ENCODE measurements around the gene SYT17. TPM values are rescaled to one million over a fixed set of nuclear protein-coding genes. Genes with fewer than 3 reads are reported as not detected.

The SYT17 gene
- polyA plus RNA-seq, 1 donor (not counting 4 experiments of a cell fraction or from before 2014, with no cell fraction given): not detected

GRCh38 chr16:19145010-19145409, 23.0 kb upstream of the SYT17 start:
- Histone ChIP-seq H3K4me1 (ENCODE audit: control insufficient read depth, extremely low read depth, insufficient read depth, low read length) (peaks cover 12% of the 10 kb centered on the region), H4K20me1 (ENCODE audit: control insufficient read depth, extremely low read depth, insufficient read depth, low read length) (no peaks in the 10 kb centered on the region), H3K36me3 (ENCODE audit: control insufficient read depth in 2 of 2, extremely low read depth in 1 of 2, insufficient read depth in 2 of 2, low read length in 2 of 2) (no peaks in the 10 kb centered on the region), H2AFZ (ENCODE audit: control insufficient read depth, low read length) (no peak overlapping the region), H3K9ac (ENCODE audit: control insufficient read depth, extremely low read depth, insufficient read depth, low read length) (no peak overlapping the region), H3K27me3 (ENCODE audit: control insufficient read depth, extremely low read depth, insufficient read depth, low read length) (no peaks in the 10 kb centered on the region), H3K4me3 (ENCODE audit: control insufficient read depth in 2 of 3, extremely low read depth in 1 of 3, insufficient read depth in 2 of 3, low read depth in 1 of 3, low read length in 3 of 3) (no peak overlapping the region), H3K4me2 (ENCODE audit: control insufficient read depth, extremely low read depth, insufficient read depth, low read depth, low read length) (no peak overlapping the region), H3K79me2 (ENCODE audit: control insufficient read depth, insufficient read depth, low read length) (no peaks in the 10 kb centered on the region), H3K9me1 (ENCODE audit: control insufficient read depth, extremely low read depth, insufficient read depth, low read length) (no peaks in the 10 kb centered on the region), H3K9me3 (ENCODE audit: control insufficient read depth, low read depth, low read length) (no peaks in the 10 kb centered on the region), H3K27ac (ENCODE audit: control insufficient read depth, insufficient read depth, low read length) (no peak overlapping the region)
- no peak for FAIRE-seq
- TF ChIP-seq EZH2 (IDR thresholded peaks at IDR 0.05; ENCODE audit: low read length): no peak
- no peak for TF ChIP-seq CTCF (optimal IDR thresholded peaks at IDR 0.05 in 1 of 3, IDR thresholded peaks at IDR 0.05 in 1 of 3, conservative IDR thresholded peaks at IDR 0.05 in 1 of 3; ENCODE audit: extremely low read depth in 1 of 3, insufficient read depth in 2 of 3, low read length in 3 of 3)
- dilution Hi-C loops (cut with MboI; ENCODE audit: extremely low pct_ligation_motif_present, low sequenced_read_pairs): no loop called here
- DNase-seq (ENCODE audit: low read depth, low spot score): no peak

DNA sequence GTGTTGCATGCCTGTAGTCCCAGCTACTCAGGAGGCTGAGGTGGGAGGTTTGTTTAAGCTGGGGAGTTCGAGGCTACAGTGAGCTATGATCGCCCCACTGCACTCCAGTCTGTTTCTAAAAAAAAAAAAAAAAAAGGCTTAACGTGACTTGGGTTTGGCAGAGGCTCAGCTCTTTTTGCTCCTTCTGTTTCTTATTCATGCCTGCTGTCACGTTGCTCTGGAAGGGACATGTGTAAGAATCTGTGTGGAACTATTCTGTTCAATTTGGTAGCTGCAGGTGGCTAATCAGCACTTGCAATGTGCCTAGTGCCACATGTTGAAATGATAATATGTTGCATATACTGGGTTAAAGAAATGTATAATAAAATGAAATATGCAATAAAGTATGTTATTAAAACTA, 20.9 kb upstream of the SYT17 start:
- dilution Hi-C loops (cut with MboI; ENCODE audit: extremely low pct_ligation_motif_present, low sequenced_read_pairs): no loop called here
- H3K9me1 ChIP-seq (ENCODE audit: control insufficient read depth, extremely low read depth, insufficient read depth, low read length): no peaks in the 10 kb centered on the region
- H3K27ac ChIP-seq (ENCODE audit: control insufficient read depth, insufficient read depth, low read length): no peak overlapping the region
- H4K20me1 ChIP-seq (ENCODE audit: control insufficient read depth, extremely low read depth, insufficient read depth, low read length): no peaks in the 10 kb centered on the region
- no peaks in the 10 kb centered on the region for H3K79me2 ChIP-seq (ENCODE audit: control insufficient read depth, insufficient read depth, low read length)
- H3K27me3 ChIP-seq (ENCODE audit: control insufficient read depth, extremely low read depth, insufficient read depth, low read length): no peaks in the 10 kb centered on the region
- no peaks in the 10 kb centered on the region for H3K36me3 ChIP-seq (ENCODE audit: control insufficient read depth in 2 of 2, extremely low read depth in 1 of 2, insufficient read depth in 2 of 2, low read length in 2 of 2)
- H3K4me1 ChIP-seq (ENCODE audit: control insufficient read depth, extremely low read depth, insufficient read depth, low read length): peaks cover 12% of the 10 kb centered on the region
- H3K4me3 ChIP-seq (ENCODE audit: control insufficient read depth in 2 of 3, extremely low read depth in 1 of 3, insufficient read depth in 2 of 3, low read depth in 1 of 3, low read length in 3 of 3): no peak overlapping the region
- DNase-seq (ENCODE audit: low read depth, low spot score) (no peak), FAIRE-seq (no peak)
- H3K4me2 ChIP-seq (ENCODE audit: control insufficient read depth, extremely low read depth, insufficient read depth, low read depth, low read length): no peak overlapping the region
- TF ChIP-seq EZH2 (IDR thresholded peaks at IDR 0.05; ENCODE audit: low read length) (no peak), CTCF (optimal IDR thresholded peaks at IDR 0.05 in 1 of 3, IDR thresholded peaks at IDR 0.05 in 1 of 3, conservative IDR thresholded peaks at IDR 0.05 in 1 of 3; ENCODE audit: extremely low read depth in 1 of 3, insufficient read depth in 2 of 3, low read length in 3 of 3) (no peak)
- no peak overlapping the region for H3K9ac ChIP-seq (ENCODE audit: control insufficient read depth, extremely low read depth, insufficient read depth, low read length)
- H3K9me3 ChIP-seq (ENCODE audit: control insufficient read depth, low read depth, low read length): no peaks in the 10 kb centered on the region
- no peak overlapping the region for H2AFZ ChIP-seq (ENCODE audit: control insufficient read depth, low read length)
